GM21367 (cell line): ENCODE data around the gene DLEC1.
"Not testable (repeated sequence)": the region's sequence is repeated elsewhere in the genome, so short reads cannot be mapped to it uniquely, and the experiment has no call there.

Experiments used
- ATAC-seq: cut with Tn5 transposase; IDR thresholded peaks from one replicate; pipeline ENCODE4 v1.9.1; 2021; ENCODE audit not compliant: unreplicated experiment

DLEC1 gene

DNA sequence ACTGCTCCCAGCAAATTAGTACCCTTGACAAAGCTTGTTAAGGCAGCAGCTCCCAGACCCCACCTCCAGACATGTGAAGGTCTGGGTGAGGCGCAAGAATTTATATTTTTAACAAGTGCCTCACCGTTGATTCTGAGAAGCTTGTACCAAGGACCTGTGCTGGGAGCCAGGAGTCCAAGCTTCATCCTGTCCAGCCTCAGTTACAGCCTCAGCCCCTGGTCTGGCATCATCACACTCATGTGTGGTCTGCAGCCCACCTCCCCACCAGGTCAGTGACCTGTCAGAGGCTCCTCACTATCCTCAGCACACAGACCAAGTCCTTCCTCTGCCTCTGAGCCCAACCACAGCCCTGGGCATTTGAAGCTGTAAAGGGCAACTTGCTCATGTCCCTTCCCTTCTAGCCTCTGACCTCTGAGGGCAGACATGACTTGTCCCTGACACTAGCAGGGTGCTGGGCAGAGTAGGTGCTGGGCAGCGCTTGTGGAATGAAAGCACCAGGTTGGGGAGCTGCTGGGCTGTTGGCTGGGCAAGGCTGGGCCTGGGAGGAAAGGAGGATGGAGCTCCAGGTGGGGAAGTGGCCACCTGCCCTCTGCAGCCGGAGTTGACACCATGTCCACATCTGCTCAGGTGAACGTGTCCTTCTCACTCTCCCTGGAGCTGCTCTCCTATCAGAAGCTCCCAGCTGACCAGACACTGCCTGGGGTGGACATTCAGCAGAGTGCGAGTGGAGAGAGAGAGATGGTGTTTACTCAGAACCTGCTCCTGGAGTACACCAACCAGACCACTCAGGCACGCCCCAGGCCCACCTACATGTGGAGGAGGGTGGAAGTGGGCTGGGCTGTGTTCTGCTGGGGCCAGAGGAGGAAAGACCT, 81.0 kb downstream of the DLEC1 start:
- no peak for ATAC-seq

DNA sequence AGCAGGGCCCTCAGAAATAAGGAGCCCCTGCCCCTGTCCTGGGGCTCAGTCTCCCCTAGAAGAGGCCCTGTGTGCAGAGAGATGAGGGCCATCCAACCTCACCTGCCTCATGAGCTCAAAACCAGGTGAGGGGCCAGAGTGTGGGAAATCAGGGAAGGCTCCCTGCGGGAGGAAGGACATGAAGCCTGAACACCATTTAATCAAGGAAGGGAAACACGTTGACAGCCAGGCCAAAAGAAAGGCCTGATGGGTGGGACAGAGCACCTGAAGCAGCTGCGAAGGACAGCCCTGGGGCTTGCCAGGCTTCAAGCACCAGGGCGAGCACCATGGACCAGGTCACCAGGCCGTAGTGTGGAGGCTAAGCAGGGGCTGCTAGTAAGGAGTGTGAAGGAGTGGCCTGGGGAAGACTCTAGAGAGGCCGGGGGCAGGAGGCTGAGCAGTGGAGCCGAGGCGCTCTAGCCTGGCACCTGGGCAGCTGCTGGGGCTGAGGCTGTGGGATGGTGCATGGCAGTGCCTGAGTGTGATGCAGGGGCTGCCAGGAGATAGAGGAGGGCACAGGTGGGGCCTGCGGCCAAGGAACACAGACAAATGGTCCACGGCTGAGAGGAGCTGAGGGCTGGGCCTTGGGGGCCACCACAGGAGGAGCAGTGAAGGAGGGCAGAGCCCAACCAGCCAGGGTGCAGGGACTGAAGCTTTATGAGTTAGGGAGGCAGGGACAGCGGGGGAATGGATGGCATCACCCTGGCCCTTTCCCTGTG, 81.9 kb downstream of the DLEC1 start:
- ATAC-seq: no peak

GRCh38 chr3:38121451-38121831, 82.4 kb downstream of the DLEC1 start:
- no peak for ATAC-seq

- ATAC-seq: no peak
Observed at GRCh38 chr3:38121832-38122461, 82.9 kb downstream of the DLEC1 start.

DNA sequence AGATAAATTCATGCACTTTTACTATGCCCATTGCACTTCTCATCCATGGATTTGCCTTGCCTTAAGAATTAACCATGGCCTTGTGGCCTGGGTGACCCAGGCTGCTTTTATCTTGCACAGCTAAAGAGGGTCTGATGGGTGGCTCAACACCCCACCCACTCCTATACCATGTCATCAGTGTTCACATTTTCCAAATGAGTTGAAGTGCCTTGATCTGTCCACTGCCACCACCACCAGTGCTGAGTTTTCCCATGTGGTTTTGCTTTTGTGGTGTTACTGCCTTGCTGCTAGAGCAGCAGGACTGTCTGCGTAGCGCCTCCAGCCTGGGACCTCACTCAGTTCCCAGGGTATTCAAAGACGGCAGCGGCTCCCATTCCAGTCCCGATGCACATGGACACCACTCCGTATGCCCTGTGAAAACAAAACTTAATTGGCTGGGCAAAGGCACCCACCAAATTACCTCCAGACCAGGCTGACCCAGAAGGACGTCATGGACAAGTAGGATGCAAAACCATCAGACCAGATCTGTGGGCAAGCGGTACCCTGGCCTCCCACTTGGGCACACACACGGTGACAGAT, 83.8 kb downstream of the DLEC1 start:
- no peak for ATAC-seq

DNA sequence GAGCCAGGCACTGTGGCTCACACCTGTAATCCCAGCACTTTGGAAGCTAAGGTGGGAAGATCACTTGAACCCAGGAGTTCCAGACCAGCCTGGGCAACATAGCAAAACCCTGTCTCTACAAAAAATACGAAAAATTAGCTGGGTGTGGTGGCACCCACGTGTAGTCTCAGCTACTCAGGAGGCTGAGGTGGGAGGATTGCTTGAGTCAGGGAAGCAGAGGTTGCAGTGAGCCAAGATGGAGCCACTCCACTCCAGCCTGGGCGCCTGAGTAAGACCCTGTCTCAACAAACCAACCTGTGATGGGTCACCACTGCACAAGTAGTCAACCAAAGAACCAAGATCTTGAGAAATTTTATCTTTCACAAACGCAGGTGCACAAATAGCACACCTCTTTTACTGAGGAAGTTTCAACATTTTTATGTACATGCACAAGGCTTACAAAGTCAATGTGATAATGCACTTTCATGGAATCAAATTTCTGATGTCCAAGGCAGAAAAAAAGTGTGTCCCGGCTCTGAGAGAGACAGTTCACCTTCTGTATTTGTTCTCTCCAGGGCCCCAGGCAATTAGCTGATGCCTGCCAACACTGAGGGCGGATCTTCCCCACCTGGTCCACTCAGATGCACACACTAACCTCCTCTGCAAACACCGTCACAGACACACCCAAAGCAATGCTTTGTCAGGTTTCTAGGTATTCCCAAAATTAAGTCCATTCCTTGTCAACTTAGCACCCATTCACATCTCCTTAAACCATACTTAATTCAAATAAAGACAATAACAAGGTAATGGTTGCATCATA, 85.5 kb downstream of the DLEC1 start:
- no peak for ATAC-seq

DNA sequence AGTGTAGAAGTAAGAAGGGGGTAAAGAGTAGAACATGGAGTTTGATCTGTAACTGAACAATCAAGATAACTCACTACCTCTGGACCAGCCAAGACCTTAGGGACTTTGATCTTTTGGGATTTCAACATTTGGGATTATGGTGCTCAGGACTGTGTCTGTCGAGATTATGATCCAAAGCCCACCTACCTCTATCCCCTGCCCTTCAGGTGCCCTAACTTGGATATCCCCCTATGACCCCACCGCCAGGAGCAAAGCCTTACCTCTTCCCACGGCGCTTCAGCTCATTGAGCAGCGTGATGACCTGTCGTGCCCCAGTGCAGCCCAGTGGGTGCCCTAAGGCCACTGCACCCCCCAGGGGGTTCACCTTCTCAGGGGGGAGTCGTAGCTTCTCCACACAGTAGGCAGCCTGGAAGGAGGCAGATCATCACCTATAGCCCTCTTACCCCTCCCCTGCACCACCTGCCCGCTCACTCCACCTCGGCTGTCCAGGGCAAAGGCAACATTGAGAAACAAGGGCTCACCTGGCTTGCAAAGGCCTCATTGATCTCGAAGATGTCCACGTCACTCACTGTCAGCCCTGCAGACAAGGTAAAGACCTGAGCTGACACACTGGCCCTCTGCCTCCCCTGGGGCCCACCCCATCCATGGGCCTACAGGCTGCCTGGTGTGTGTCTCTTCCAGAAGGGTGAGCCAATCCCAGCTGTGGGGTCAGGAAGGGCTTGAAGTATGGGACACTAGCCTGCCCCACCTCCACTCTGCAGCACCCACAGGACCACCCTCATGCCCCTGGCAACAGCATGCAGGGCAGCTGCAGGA, 86.5 kb downstream of the DLEC1 start:
- ATAC-seq: no peak

- no peak for ATAC-seq
Observed at GRCh38 chr3:38126121-38126892, 87.3 kb downstream of the DLEC1 start.

DNA sequence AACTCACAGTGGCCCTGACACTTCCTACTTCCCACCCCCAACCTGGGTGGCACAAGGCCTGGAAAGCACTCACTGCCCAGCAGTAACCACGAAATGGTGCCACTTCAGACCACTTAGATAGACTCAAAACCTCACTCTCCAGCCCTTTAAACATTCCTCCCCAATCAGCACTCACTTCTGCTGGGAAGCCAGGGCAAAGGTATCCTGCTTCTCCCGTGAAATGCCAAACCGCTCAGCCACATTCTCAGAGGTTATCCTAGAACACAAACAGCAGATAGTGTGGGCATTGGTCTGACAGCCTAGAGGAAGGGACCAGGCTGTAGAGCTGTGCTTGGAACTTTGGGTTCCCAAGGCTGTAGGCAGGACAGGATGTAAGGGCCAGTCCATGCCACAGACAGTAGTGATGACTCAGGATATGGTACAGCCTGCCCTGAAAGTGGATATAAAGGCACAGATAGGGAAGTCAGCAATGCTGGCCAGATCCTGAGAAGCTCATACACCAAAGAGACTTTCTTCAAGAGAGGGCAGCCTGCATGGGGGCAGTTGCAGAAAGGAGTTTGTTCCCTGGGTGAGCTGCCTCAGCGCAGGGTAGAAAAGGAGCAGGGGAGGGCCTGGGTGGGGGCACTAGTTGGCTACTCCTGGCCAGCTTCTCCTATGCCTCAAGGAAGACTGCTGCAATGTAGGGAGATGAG, 88.7 kb downstream of the DLEC1 start:
- no peak for ATAC-seq

DNA sequence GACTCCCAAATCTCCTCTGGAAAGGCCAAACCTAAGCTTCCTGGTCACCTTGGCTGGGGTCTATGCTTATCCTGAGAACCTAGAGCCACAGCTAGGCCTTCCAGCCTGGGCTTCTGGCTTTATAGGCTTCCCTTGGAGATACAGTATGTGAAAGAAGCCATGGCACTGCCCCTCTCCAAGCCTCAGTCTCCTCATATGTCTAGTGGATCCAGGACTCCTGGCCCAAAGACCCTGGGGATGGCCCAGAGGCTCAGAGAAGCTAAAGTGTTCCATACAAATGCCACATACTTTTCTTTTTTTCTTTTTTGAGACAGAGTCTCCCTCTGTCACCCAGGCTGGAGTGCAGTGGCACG, 89.3 kb downstream of the DLEC1 start:
- no peak for ATAC-seq

- ATAC-seq: no peak
Observed at GRCh38 chr3:38129058-38129457, 90.0 kb downstream of the DLEC1 start.

DNA sequence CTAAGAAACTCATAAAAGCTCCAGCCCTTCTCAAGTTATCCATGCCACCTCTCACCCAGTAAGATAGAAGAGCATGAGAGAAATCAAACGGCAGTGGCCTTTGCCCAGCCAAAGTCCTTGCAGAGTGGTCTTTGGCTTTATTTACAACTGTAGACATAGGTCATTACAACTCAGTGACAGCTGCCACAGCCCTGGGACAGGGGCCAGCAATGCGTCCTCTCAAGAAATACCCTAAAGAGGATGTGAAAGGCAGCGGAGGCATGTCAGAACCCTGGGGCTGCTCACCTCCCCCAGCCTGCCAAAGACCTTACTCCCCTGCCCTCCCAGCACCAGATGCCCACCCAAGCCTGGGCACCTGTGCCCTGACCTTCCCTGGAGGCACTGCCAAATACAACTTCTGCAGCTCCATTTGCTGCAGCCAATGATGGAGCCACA, 91.6 kb downstream of the DLEC1 start:
- no peak for ATAC-seq

DNA sequence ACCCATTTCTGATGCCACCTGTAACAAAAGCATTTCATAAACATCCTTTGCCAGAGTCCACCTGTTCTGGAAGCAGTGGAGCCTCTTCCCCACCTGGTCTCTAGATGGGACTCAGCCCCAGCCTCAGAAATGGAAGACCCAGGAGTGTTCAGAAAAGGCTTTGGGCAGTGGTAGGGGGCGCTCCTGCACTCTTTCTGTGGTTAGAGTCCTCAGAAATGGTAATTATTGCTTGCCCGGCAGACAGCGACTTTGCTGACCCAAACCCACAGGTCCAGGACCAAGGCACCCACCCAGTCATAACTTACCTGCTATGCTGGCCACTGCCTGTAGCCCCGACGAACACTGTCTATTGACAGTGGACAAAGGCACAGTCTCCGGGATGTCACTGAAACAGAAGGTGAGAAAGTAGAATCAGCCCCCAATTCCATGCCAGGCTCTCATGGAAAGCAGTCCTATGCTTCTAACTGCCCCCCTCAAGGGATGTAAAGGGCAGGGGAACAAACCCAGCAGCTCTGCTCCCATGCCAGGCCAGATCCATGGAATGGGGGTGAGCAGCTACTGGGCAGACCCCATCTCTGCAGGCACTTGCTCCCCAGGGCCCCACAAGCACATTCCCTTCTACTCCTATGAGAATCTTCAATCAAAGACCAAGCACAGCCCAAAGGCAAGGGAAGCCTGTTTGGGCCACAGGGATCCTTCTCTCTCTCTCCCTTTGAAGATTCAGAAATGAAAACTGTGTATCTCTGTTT, 92.8 kb downstream of the DLEC1 start:
- ATAC-seq: no peak

- ATAC-seq: no peak
Observed at GRCh38 chr3:38133209-38133556, 94.2 kb downstream of the DLEC1 start.

DNA sequence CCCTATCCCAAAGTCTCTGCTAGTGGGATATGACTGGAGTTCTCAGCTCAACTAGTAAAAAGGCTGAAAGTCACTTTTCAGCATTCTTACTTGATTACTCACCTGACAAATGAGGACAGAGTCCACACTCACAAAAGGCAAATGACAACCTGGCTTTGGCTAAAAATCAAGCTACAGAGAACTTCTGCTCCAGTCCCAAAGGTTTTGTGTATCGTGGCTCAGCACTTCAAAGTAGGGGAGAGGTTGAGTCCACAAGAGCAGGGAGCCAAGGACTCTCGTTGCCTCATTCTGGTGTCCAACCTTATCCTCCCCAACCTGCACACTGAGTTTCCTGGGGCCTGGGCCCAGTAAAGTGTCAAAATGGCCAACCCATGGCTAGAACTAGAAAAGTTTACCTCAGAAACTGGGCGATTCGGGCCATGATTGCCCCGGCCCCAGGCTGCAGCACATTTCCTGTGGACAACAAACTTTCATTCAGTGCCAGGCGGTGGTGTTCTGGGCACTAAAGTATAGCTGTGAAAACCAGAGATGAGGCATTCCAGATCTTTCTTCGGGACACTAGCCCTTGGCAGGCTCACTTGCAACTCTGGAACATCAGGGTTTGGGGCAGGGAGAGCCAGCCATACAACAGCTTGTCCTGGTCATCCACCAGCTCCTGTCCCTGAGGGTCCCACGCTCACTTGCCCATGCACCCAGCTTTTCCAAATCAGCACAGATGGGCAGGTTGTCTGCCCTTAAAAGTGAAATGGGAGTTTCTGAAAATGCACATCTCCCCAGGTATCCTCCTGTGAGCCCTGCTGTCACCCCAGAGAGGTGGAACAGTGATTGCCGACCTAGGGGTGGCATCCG, 94.8 kb downstream of the DLEC1 start:
- no peak for ATAC-seq

DNA sequence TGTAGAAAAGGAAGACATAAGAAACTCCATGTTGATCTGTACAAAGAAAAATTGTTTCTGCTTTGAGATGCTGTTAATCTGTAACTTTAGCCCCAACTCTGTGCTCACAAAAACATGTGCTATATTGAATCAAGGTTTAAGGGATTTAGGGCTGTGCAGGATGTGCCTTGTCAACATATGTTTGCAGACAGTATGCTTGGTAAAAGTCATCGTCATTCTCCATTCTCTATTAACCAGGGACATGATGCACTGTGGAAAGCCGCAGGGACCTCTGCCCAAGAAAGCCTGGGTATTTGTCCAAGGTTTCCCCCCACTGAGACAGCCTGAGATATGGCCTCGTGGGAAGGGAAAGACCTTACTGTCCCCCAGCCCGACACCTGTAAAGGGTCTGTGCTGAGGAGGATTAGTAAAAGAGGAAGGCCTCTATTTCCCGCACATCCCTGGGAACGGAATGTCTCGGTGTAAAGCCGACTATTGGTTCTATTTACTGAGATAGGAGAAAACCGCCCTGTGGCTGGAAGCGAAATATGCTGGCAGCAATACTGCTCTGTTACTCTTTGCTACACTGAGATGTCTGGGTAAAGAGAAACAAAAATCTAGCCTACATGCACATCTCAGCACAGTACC, 95.6 kb downstream of the DLEC1 start:
- not testable (repeated sequence) for ATAC-seq
